Stomach (tissue), 9 donors: Measurements from ENCODE around the gene PEX10. TPM values are rescaled to one million over a fixed set of nuclear protein-coding genes. Genes with fewer than 3 reads are reported as not detected.

Source experiments
- DNase-seq, 2 donors: peaks; one replicate each; pipeline versions ENCODE4 v3.0.0 to v3.0.0-alpha.2; 2013 to 2019
- H3K27ac ChIP-seq, 5 donors: fragments of 200-600 bp in 4 of 5; sonication (generic) in 4 of 5; one replicate each; pipeline ENCODE4 v1.5.1; 2013 to 2019; ENCODE audit warnings: mild to moderate bottlenecking in 1 of 5, moderate library complexity in 1 of 5
- H3K27me3 ChIP-seq, 3 donors: fragments of 200-600 bp; sonication (generic); one replicate each; pipeline ENCODE4 v1.5.1; 2017 to 2019; ENCODE audit warnings: mixed run types in 1 of 3
- H3K36me3 ChIP-seq, 4 donors: fragments of 200-600 bp; sonication (generic); 1 replicate in 3 of 4; 2 replicates in 1 of 4; pipeline ENCODE4 v1.5.1; 2016 to 2019
- H3K4me1 ChIP-seq, 4 donors: fragments of 200-600 bp; sonication (generic); one replicate each; pipeline ENCODE4 v1.5.1; 2016 to 2019
- H3K4me3 ChIP-seq, 4 donors: fragments of 200-600 bp; sonication (generic) in 3 of 4; one replicate each; pipeline ENCODE4 v1.5.1; 2016 to 2019; ENCODE audit warnings: mild to moderate bottlenecking in 1 of 4
- H3K9me3 ChIP-seq, 4 donors: fragments of 200-600 bp; sonication (generic); one replicate each; pipeline ENCODE4 v1.5.1; 2016 to 2019
- CTCF ChIP-seq, 7 experiments: fragments of 450-650 bp in 4 of 7; fragments of 200-600 bp in 3 of 7; sonication (generic) in 3 of 7; IDR thresholded peaks; one replicate each; pipeline ENCODE4 v1.5.1; 2016 to 2019; ENCODE audit warnings: antibody characterized with exemption in 7 of 7, control low read depth in 2 of 7, mild to moderate bottlenecking in 1 of 7
- EP300 ChIP-seq: sonication (generic); formaldehyde crosslinking; IDR thresholded peaks from one replicate; pipeline ENCODE4 v1.6.1; 2017; ENCODE audit warnings: antibody characterized with exemption
- POLR2A ChIP-seq, 4 donors: fragments of 450-650 bp; IDR thresholded peaks; one replicate each; pipeline ENCODE4 v1.6.1; 2016; ENCODE audit warnings: antibody characterized with exemption in 4 of 4, control low read depth in 2 of 4, mild to moderate bottlenecking in 1 of 4, moderate library complexity in 1 of 4
- POLR2AphosphoS5 ChIP-seq, 3 donors: sonication (generic); formaldehyde crosslinking; IDR thresholded peaks; one replicate each; pipeline ENCODE4 v1.6.1; 2016; ENCODE audit warnings: antibody characterized with exemption in 3 of 3
- WGBS, 5 donors: extraction: QIAGEN DNeasy Blood & Tissue Kit in 3 of 5; methylation state at CpG; one replicate each; pipeline versions ENCODE4 v1.1.5 to v1.1.7; 2013 to 2018; 5-methylcytosine and 5-hydroxymethylcytosine counted together
- intact Hi-C: fragments of 100-400 bp; cut with DNase I; formaldehyde crosslinking; loops from one replicate; pipeline ENCODE4 v1.15.1; 2023; ENCODE audit warnings: low total_unique reads
- polyA plus RNA-seq, 3 donors: library from polyadenylated mRNA; stranded (reverse); fragments of 200-250 nt; gene quantifications; one replicate each; pipeline ENCODE4 v1.2.3, GENCODE V29; 2013
- total RNA-seq, 5 donors: library from RNA; depleted of rRNA; stranded (reverse); fragments of >200 nt; gene quantifications; one replicate each; pipeline versions ENCODE4 v1.1.0 to v1.2.3, GENCODE V29; 2014 to 2016
- donor health status: healthy with polysubstance abuse.
- donor health status: Bipolar disorder and iron deficiency.
- donor health status: healthy.

PEX10 gene
- total and polyA plus RNA-seq, 8 donors = 0.87 to 27.2 (median 15.7) TPM

- Histone ChIP-seq H3K4me3 (no peak overlapping the region), H3K27ac (no peak overlapping the region)
Measured at GRCh38 chr1:2429780-2430591, 17.6 kb upstream of the PEX10 start.

GRCh38 chr1:2428490-2428889 is 16.1 kb upstream of the PEX10 start:
- peaks cover 3 to 79% (median 29%) of the 10 kb centered on the region in 3 donors for H3K27me3 ChIP-seq
- no peak overlapping the region for H3K27ac ChIP-seq
- no peak overlapping the region for H3K4me3 ChIP-seq
- peaks cover 4 to 16% (median 13%) of the 10 kb centered on the region in 4 donors for H3K9me3 ChIP-seq
- no peaks in the 10 kb centered on the region for H3K36me3 ChIP-seq
- intact Hi-C loops = no loop called here
- TF ChIP-seq POLR2A (IDR thresholded peaks at IDR 0.05) (no peak), CTCF (IDR thresholded peaks at IDR 0.05) (no peak), POLR2AphosphoS5 (IDR thresholded peaks at IDR 0.05) (no peak), EP300 (no peak)
- WGBS, 5 donors = 79 to 97% (median 92%) methylated on average over 10 to 28 of the region's 28 CpGs
- DNase-seq = no peak
- no peaks in the 10 kb centered on the region for H3K4me1 ChIP-seq

More at GRCh38 chr1:2429780-2430591, 17.6 kb upstream of the PEX10 start:
- Histone ChIP-seq H3K27me3 (peaks cover 3 to 93% (median 44%) of the 10 kb centered on the region in 3 donors), H3K4me1 (no peaks in the 10 kb centered on the region), H3K9me3 (peaks cover 0 to 12% (median 10%) of the 10 kb centered on the region in 4 donors), H3K36me3 (no peaks in the 10 kb centered on the region)
- intact Hi-C loops = loop anchor here (10.0 kb wide), 1 partner anchor 185 kb away; no protein-coding TSS in a partner anchor
- 81 to 88% (median 84%) methylated on average over 16 to 20 of the region's 20 CpGs for WGBS, 5 donors
- no peak for DNase-seq
- TF ChIP-seq EP300 (no peak), CTCF (IDR thresholded peaks at IDR 0.05) (no peak), POLR2AphosphoS5 (IDR thresholded peaks at IDR 0.05) (no peak), POLR2A (IDR thresholded peaks at IDR 0.05) (no peak)

GRCh38 chr1:2427976-2428375 is 15.6 kb upstream of the PEX10 start:
- DNase-seq = no peak
- no peak overlapping the region for H3K4me3 ChIP-seq

GRCh38 chr1:2427051-2427450 is 14.7 kb upstream of the PEX10 start:
- Histone ChIP-seq H3K4me3 (no peak overlapping the region), H3K4me1 (no peaks in the 10 kb centered on the region), H3K27ac (no peak overlapping the region), H3K36me3 (no peaks in the 10 kb centered on the region), H3K9me3 (peaks cover 6 to 30% (median 24%) of the 10 kb centered on the region in 4 donors), H3K27me3 (peaks cover 0 to 69% (median 19%) of the 10 kb centered on the region in 3 donors)
- DNase-seq = no peak
- no peak for TF ChIP-seq POLR2A (IDR thresholded peaks at IDR 0.05)
- TF ChIP-seq EP300 = no peak
- no peak for TF ChIP-seq CTCF (IDR thresholded peaks at IDR 0.05)
- no peak for TF ChIP-seq POLR2AphosphoS5 (IDR thresholded peaks at IDR 0.05)
- WGBS, 5 donors = 72 to 88% (median 83%) methylated on average over 9 to 18 of the region's 18 CpGs
- intact Hi-C loops = no loop called here

More at GRCh38 chr1:2427976-2428375, 15.6 kb upstream of the PEX10 start:
- H3K27me3 ChIP-seq = peaks cover 3 to 78% (median 24%) of the 10 kb centered on the region in 3 donors
- H3K27ac ChIP-seq = no peak overlapping the region
- no peaks in the 10 kb centered on the region for H3K36me3 ChIP-seq
- no peak for TF ChIP-seq EP300
- no peak for TF ChIP-seq CTCF (IDR thresholded peaks at IDR 0.05)
- TF ChIP-seq POLR2AphosphoS5 (IDR thresholded peaks at IDR 0.05) = no peak
- no peak for TF ChIP-seq POLR2A (IDR thresholded peaks at IDR 0.05)
- intact Hi-C loops = no loop called here
- no peaks in the 10 kb centered on the region for H3K4me1 ChIP-seq
- WGBS, 5 donors = 63 to 82% (median 73%) methylated on average over 9 to 10 of the region's 10 CpGs; no CpG with 5 or more reads in 1 of the 5 donors
- peaks cover 6 to 21% (median 19%) of the 10 kb centered on the region in 4 donors for H3K9me3 ChIP-seq
